A549 treated with AZD9567 at 1 μM for 4 hours (cell line): Measurements from ENCODE around the gene DPP9. TPM values are rescaled to one million over a fixed set of nuclear protein-coding genes. Genes with fewer than 3 reads are reported as not detected.

Source experiments
- total RNA-seq: library from RNA; stranded (reverse); fragments of 200-300 nt; extraction: Qiagen RNA extraction; gene quantifications from 5 replicates; pipeline ENCODE4 v1.2.3, GENCODE V29; 2022; ENCODE audit not compliant: insufficient read depth

Gene DPP9
- total RNA-seq, result 48.1 to 60.1 TPM (median 57.2 TPM) in 5 replicates

GRCh38 chr19:4723595-4724514, at the start of gene DPP9:
Gene DPP9, minus strand, starts transcription at chr19:4723842. Its CDS starts 3,936 bp downstream, at chr19:4719906.

DNA sequence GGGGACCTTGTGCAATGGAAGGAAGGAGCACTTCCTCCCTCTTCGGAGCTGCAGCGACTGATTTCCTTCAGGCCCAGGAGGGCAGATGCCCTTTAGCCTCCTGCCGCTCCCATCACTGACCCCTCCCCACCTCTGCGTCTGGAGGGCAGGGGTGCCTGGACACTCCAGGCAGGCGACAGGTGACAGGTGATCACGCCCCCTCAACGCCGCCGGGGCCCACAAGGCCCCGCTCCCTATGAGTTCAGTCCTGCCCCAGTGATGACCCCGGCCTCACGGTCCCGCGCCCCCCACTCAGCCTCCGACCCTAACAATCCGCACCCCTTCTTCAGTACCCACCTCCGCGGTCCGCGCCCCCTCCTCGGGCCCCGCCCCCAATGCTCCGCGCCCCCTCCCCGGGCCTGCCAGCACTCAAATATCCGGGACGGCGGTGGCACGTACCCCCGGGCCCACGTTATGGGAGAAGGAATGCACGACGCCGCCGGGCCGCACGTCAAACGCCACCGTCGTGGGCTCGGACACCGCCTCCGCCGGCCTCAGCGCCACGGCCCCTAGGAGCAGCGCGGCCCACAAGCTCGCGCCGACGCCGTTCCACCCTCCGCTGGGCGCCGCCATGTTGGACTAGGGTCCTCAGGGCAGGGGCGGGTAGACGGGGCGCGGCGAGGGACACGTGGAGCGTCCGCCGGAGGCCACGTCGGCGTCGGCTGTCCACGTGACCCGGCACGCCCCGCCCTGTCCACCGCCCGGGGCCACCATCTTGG, 53.7 kb downstream of the DPP9 start, which contains the start of gene MYDGF:
Gene MYDGF (minus strand): TSS at position 620 of the 758 bp plus-strand sequence. CDS start 8 bp downstream, at position 612.

GRCh38 chr19:4638828-4639530, 84.7 kb downstream of the DPP9 start, which contains the start of gene TNFAIP8L1:
Gene TNFAIP8L1, plus strand, starts transcription at chr19:4639516. Its CDS starts 12,354 bp downstream, at chr19:4651870.

Other genes starting within 250 kb of the DPP9 start
- gene PLIN4, start 205.4 kb downstream of the DPP9 start, total RNA-seq, result 0.08 to 0.14 TPM (median 0.09 TPM) in 4 of 5 replicates, not detected in the other
- 0.11 to 0.26 TPM (median 0.15 TPM) in 4 of 5 replicates, not detected in the other for gene PLIN5, start 188.6 kb downstream of the DPP9 start, total RNA-seq
- 0.07 to 0.23 TPM (median 0.22 TPM) in 3 of 5 replicates, not detected in the others for gene LRG1, start 183.8 kb downstream of the DPP9 start, total RNA-seq
- gene SEMA6B, start 164.2 kb downstream of the DPP9 start, total RNA-seq, result 4.6 to 6.0 TPM (median 5.2 TPM) in 5 replicates
- gene TNFAIP8L1, start 84.3 kb downstream of the DPP9 start, total RNA-seq, result 3.1 to 4.6 TPM (median 4.1 TPM) in 5 replicates
- 103 to 139 TPM (median 138 TPM) in 5 replicates for gene MYDGF, start 53.5 kb downstream of the DPP9 start, total RNA-seq
- 5.4 to 6.5 TPM (median 5.8 TPM) in 5 replicates for gene FEM1A, start 67.9 kb upstream of the DPP9 start, total RNA-seq
- gene TICAM1, start 107.9 kb upstream of the DPP9 start, total RNA-seq, result 6.9 to 9.4 TPM (median 9.3 TPM) in 5 replicates
- 136 to 156 TPM (median 141 TPM) in 5 replicates for gene PLIN3, start 143.8 kb upstream of the DPP9 start, total RNA-seq
- gene ARRDC5, start 179.1 kb upstream of the DPP9 start, total RNA-seq, result not detected in 5 replicates
- 37.5 to 45.1 TPM (median 43.4 TPM) in 5 replicates for gene UHRF1, start 185.7 kb upstream of the DPP9 start, total RNA-seq
- 8.3 to 10.1 TPM (median 9.5 TPM) in 5 replicates for gene KDM4B, start 245.3 kb upstream of the DPP9 start, total RNA-seq